Stimulated activated CD8-positive, alpha-beta memory T cell treated with anti-CD3 and anti-CD28 coated beads, Interleukin-7, amount 100 ng/mL, for 1 hour (primary cell): ENCODE results near the gene PIP4K2C.
"Not testable (repeated sequence)": the region's sequence is repeated elsewhere in the genome, so short reads cannot be mapped to it uniquely, and the experiment has no call there.

Source experiments
- DNase-seq, 2 donors: peaks; one replicate each; pipeline ENCODE4 v3.0.0-alpha.2; 2020; ENCODE audit warnings: low read depth in 2 of 2

The PIP4K2C gene

GRCh38 chr12:57558864-57559263 lies 32.1 kb upstream of the PIP4K2C start:
- DNase-seq: no peak

GRCh38 chr12:57560516-57560915 lies 30.5 kb upstream of the PIP4K2C start:
- no peak for DNase-seq

GRCh38 chr12:57561117-57561516 lies 29.9 kb upstream of the PIP4K2C start:
- not testable (repeated sequence) for DNase-seq

DNA sequence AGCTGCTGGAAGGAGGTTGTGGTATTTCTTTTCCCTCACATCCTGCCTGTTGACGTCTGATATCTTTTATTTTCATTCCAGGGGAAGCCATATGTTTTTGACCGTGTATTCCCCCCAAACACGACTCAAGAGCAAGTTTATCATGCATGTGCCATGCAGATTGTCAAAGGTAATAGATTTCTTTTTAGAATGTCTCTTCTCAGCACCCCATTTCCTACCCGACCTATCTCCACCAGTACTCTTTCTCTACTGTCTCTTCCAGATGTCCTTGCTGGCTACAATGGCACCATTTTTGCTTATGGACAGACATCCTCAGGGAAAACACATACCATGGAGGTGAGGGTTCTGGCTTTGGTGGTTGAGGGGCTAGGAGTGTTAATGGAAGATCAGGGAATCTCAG lies 27.6 kb upstream of the PIP4K2C start:
- no peak for DNase-seq

GRCh38 chr12:57564178-57564740 lies 26.7 kb upstream of the PIP4K2C start:
- no peak for DNase-seq

- DNase-seq: no peak
Observed at GRCh38 chr12:57568838-57569237, 22.2 kb upstream of the PIP4K2C start.

GRCh38 chr12:57569858-57570257 lies 21.1 kb upstream of the PIP4K2C start:
- DNase-seq: no peak

DNA sequence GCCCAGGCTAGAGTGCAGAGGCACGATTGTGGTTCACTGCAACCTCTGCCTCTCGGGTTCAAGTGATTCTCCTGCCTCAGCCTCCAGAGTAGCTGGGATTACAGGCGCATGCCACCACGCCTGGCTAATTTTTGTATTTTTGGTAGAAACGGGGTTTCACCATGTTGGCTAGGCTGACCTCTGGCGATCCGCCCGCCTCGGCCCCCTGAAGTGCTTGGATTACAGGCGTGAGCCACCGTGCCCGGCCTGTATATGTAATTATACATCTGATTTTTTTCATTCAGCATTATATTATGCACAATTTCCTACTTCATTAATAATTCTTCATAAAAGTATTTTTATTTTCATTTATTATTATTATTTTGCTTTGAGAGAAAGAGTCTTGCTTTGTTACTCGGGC lies 20.6 kb upstream of the PIP4K2C start:
- not testable (repeated sequence) for DNase-seq

- DNase-seq: no peak
Observed at GRCh38 chr12:57571926-57572762, 18.8 kb upstream of the PIP4K2C start.

GRCh38 chr12:57574795-57575194 lies 16.2 kb upstream of the PIP4K2C start:
- DNase-seq: no peak

GRCh38 chr12:57575771-57576612 lies 15.0 kb upstream of the PIP4K2C start:
- DNase-seq: no peak

- DNase-seq: no peak
Observed at GRCh38 chr12:57576613-57577160, 14.3 kb upstream of the PIP4K2C start.

GRCh38 chr12:57577981-57578758 lies 12.8 kb upstream of the PIP4K2C start:
- DNase-seq: no peak

DNA sequence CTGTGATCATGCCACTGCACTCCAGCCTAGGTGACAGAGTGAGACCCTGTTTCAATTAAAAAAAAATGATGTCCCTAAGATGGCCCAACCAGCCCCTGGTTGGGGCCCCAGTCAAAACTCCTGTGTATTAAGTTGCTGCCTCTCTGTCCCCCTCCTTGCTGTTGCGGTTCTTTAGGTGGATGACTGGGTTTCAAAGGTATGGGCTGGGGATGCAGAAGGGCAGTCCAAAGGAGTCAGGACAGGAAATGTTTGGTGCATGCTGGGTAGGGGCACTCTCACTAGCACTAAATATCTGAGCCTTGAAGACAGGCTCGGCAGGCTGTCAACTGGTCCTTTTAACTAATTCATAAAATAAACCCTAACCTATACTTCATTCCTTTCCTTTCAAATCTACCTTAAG lies 12.0 kb upstream of the PIP4K2C start:
- no peak for DNase-seq

- DNase-seq: no peak
Observed at GRCh38 chr12:57579677-57580465, 11.1 kb upstream of the PIP4K2C start.

DNA sequence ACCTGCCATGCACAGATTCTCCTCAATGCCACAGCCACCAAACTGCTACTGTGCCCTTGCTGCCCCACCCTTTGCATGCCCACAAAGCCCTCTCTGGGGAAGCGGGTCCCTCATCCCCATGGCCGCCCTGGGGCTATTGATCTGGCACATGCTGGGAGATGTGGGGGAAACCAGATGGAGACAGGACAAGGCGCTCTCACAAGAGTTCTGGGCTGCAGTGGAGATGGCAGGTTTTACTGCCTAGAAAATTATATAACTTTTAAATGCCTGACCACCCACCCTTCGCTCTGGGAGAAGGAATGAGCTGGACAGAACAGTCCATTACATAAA lies 10.6 kb upstream of the PIP4K2C start:
- DNase-seq: no peak

- no peak for DNase-seq
Observed at GRCh38 chr12:57581802-57582201, 9.2 kb upstream of the PIP4K2C start.

- DNase-seq: no peak
Observed at GRCh38 chr12:57582440-57582839, 8.6 kb upstream of the PIP4K2C start.

DNA sequence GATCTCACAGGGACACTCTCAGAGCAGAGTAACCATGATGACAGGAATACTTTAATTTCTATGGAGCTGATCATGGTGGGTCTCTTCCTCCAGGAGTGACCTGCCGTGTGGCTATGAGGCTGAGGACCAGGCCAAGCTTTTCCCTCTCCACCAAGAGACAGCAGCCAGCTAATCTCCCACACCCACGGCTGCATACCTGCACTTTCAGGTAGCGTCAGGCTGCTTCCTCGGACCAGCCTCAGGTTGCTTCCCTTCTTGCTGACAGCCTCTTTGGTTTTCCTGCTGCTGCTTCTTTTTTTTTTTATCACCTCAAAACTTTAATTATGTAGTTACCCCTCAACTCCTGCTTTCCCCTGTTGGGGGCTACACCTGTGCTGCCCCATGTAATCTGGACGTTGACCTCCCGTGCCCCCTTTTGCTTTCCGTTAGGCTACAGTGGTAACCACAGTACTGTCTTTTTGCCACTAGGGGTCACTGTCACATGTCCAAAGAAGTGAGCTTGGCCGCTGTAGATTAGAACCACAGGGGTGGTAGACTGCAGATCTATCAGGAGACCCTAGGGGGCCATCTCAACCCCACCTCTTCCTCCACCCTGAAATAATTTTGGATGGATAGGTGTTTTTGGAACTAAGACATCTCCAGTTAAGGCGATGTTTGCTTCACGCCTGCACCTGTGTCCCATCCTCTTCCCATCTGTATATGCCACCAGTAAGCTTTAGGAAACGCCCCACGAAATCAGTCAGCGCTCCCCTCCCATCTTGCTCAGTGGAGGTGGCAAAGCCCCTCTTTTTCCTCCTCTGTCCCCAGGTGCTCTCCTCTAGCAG lies 7.8 kb upstream of the PIP4K2C start:
- peak; percentile 28 to 36 for DNase-seq

GRCh38 chr12:57584050-57584449 lies 6.9 kb upstream of the PIP4K2C start:
- DNase-seq: no peak
